Measurements from ENCODE around the gene TBXAS1. TPM values are rescaled to one million over a fixed set of nuclear protein-coding genes. Genes with fewer than 3 reads are reported as not detected.

Gene TBXAS1
- polyA plus RNA-seq (2013, experiment 1 of 2): 0.96 TPM
- polyA plus RNA-seq (2013, experiment 2 of 2): 2.7 TPM

DNA sequence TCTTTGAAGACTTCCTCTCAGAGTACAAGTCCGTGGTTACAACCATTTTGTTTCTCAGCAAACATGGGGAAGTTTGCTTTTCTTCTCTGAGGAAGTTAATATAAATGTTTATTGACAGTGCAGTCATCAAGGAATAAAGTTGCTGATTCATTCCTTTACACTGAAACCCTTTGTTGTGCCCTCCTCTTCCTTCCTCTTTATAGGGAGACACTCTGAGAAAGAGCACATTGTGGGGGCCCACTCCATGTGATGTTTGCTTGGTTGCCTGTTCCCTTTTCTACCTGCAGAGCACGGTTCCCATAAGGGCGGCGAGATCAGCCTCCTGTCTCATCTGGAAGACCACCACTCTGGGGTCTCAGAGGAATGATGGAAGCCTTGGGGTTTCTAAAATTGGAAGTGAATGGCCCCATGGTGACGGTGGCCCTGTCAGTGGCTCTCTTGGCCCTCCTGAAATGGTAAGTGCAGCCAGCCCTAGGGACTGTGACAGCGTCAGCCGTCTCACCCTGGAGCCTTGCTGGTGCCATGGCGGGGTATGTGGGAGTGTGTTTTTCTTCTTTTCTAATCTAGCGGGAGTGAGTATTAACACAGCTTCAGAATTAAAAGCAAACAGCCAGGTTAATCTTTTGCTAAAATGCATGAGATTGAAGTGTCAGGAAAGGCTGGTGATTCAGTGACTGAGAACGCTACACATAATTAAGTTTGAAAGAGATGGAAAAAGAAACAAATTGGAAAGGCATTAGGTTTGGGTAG lies at the start of gene TBXAS1:
Gene TBXAS1 (plus strand): TSS at position 240 of the 750 bp plus-strand sequence. CDS start 127 bp downstream, at position 367.
- no peak within 1 kb of the TSS for H3K4me3 ChIP-seq (ENCODE audit: extremely low read depth, insufficient read depth, low read length, poor library complexity, severe bottlenecking)
- H3K36me3 ChIP-seq (ENCODE audit: control insufficient read depth, insufficient read depth, low read length): no peaks in the 10 kb centered on the region
- peaks cover 2% of the 10 kb centered on the region for H3K4me1 ChIP-seq (ENCODE audit: control insufficient read depth, insufficient read depth, low read length, poor library complexity, severe bottlenecking)
- 87 to 96% methylated on average over 4 to 7 of the region's 10 CpGs for WGBS, 2 experiments (ENCODE audit: insufficient coverage in 2 of 2)
- H3K9me3 ChIP-seq (ENCODE audit: control insufficient read depth, low read length): peaks cover 8% of the 10 kb centered on the region
- no peak within 1 kb of the TSS for H3K27ac ChIP-seq (ENCODE audit: low read depth, low read length, severe bottlenecking)

DNA sequence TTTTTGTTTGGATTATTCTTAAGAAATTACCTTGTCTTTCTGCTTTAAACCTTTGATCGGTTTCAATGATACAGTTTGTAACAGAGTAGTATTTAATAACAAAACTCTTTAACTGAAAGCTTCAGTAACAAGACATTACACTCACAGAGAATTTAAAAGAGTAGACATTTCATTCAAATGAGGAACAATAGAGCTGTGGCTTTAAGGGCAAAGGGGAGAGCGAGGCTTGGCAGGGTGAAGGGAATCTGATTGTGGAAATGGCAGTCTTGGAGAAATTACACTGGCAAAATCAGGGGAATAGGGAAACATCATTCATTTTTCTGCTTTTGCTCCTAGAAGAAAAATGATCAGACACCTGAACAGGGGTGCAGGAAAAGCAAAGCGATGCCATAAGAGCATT lies 46.1 kb upstream of the TBXAS1 start:
- H3K9me3 ChIP-seq (ENCODE audit: control insufficient read depth, low read length): no peaks in the 10 kb centered on the region
- H3K36me3 ChIP-seq (ENCODE audit: control insufficient read depth, insufficient read depth, low read length): no peaks in the 10 kb centered on the region
- WGBS, 2 experiments (ENCODE audit: insufficient coverage in 2 of 2): 92 to 100% methylated on average over 2 of the region's 3 CpGs
- no peak overlapping the region for H3K4me3 ChIP-seq (ENCODE audit: extremely low read depth, insufficient read depth, low read length, poor library complexity, severe bottlenecking)
- no peak overlapping the region for H3K27ac ChIP-seq (ENCODE audit: low read depth, low read length, severe bottlenecking)
- no peaks in the 10 kb centered on the region for H3K4me1 ChIP-seq (ENCODE audit: control insufficient read depth, insufficient read depth, low read length, poor library complexity, severe bottlenecking)

DNA sequence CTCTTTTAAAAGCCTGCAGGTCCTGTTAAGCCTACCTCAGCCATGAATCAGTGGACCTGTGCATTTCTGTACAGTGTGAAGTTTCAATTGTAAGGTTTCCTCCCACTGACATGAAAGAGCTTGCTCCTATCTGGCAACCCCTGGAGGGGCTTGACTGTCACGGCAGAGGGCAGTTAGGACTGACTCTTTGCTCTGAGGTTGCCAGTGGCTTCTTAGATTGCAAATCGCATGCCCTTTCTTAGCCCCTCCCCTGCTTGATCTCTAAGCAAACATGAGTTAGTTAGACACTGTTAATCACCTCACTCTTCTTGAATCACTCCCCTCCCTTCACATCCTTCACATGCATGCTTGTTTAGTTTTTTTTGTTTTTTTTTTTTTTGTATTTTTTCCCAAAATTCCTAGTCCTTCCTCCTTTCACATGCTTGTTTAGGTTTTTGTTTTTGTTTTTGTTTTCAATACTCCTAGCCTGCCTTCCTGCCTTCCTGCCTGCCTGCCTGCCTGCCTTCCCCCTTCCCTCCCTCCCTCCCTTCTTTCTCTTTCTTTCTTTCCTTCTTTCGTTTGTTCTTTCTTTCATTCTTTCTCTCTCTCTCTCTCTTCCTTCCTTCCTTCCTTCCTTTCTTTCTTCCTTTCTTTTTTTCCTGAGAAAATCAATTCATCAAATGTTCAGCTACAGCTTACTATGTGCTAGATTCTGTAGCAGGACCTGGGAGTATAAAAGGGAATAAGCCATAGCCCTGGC lies 45.2 kb upstream of the TBXAS1 start:
- H3K27ac ChIP-seq (ENCODE audit: low read depth, low read length, severe bottlenecking): no peak overlapping the region
- H3K4me1 ChIP-seq (ENCODE audit: control insufficient read depth, insufficient read depth, low read length, poor library complexity, severe bottlenecking): no peaks in the 10 kb centered on the region
- H3K9me3 ChIP-seq (ENCODE audit: control insufficient read depth, low read length): no peaks in the 10 kb centered on the region
- no peak overlapping the region for H3K4me3 ChIP-seq (ENCODE audit: extremely low read depth, insufficient read depth, low read length, poor library complexity, severe bottlenecking)
- no peaks in the 10 kb centered on the region for H3K36me3 ChIP-seq (ENCODE audit: control insufficient read depth, insufficient read depth, low read length)
- 18 to 29% methylated on average over 3 of the region's 3 CpGs for WGBS, 2 experiments (ENCODE audit: insufficient coverage in 2 of 2)

DNA sequence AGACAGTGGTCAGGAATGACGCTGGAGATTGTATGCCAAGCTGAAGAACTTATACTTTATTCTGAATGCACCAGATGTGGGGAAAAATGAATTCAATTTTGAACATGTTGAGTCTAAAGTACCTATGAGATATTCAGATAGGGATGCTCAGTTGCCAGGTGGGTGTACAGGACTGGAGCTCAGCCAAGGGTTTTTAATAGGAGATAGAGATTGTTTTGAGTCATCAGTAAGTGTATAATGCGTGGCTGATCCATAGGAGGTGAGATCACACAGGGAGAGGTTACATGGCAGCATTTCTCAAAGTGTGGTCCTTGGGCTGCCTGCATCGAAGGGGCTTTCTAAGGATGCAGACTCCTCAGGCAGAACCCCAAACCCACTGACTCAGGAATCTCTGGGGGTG lies 44.4 kb upstream of the TBXAS1 start:
- Histone ChIP-seq H3K27ac (ENCODE audit: low read depth, low read length, severe bottlenecking) (no peak overlapping the region), H3K4me3 (ENCODE audit: extremely low read depth, insufficient read depth, low read length, poor library complexity, severe bottlenecking) (no peak overlapping the region), H3K4me1 (ENCODE audit: control insufficient read depth, insufficient read depth, low read length, poor library complexity, severe bottlenecking) (no peaks in the 10 kb centered on the region), H3K36me3 (ENCODE audit: control insufficient read depth, insufficient read depth, low read length) (no peaks in the 10 kb centered on the region), H3K9me3 (ENCODE audit: control insufficient read depth, low read length) (no peaks in the 10 kb centered on the region)
- 83 to 90% methylated on average over 3 of the region's 3 CpGs for WGBS, 2 experiments (ENCODE audit: insufficient coverage in 2 of 2)

DNA sequence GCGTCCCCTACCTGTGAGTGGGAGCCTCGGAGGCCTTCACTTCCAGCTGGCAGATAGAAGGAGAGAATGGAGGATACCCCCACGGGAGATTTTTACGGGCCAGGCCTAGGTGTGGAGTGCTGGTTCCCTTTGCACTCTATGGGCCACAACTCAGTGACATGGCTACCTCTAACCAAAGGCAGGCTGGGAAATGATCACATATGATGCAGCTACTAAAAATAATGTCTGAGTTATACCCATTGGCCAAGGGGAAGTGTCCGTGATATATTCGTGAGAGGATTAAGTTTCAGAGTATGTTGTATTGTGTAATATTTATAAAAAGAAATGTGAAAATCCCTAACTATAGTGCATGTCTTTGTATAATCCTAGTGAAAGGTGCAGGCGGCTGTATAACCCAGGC lies 37.7 kb upstream of the TBXAS1 start:
- H3K27ac ChIP-seq (ENCODE audit: low read depth, low read length, severe bottlenecking): no peak overlapping the region
- no peaks in the 10 kb centered on the region for H3K36me3 ChIP-seq (ENCODE audit: control insufficient read depth, insufficient read depth, low read length)
- no peaks in the 10 kb centered on the region for H3K9me3 ChIP-seq (ENCODE audit: control insufficient read depth, low read length)
- no peak overlapping the region for H3K4me3 ChIP-seq (ENCODE audit: extremely low read depth, insufficient read depth, low read length, poor library complexity, severe bottlenecking)
- H3K4me1 ChIP-seq (ENCODE audit: control insufficient read depth, insufficient read depth, low read length, poor library complexity, severe bottlenecking): no peaks in the 10 kb centered on the region
- WGBS, 2 experiments (ENCODE audit: insufficient coverage in 2 of 2): 89 to 91% methylated on average over 3 of the region's 7 CpGs

DNA sequence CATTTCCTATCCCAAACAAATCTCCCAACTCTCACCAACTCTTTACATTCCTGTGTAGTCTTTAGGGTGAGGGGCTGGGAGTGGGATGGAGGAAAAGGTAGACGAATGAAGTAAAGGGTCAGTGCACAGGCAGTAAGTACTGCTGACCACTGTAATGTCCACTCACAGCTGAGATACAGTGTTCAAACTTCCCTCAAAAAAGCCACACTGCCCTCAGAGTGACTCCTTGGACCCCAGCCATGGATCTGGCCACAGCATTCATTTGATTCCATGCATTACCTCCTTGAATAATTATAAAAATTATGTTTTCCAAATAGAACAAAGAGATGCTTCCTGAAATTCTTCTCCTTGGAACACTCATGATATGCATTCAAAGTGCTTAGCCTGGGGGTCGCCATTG lies 31.5 kb upstream of the TBXAS1 start:
- H3K4me3 ChIP-seq (ENCODE audit: extremely low read depth, insufficient read depth, low read length, poor library complexity, severe bottlenecking): no peak overlapping the region
- no CpG with 5 or more reads among the region's 2 CpGs for WGBS, 2 experiments (ENCODE audit: insufficient coverage in 2 of 2)
- no peak overlapping the region for H3K27ac ChIP-seq (ENCODE audit: low read depth, low read length, severe bottlenecking)

DNA sequence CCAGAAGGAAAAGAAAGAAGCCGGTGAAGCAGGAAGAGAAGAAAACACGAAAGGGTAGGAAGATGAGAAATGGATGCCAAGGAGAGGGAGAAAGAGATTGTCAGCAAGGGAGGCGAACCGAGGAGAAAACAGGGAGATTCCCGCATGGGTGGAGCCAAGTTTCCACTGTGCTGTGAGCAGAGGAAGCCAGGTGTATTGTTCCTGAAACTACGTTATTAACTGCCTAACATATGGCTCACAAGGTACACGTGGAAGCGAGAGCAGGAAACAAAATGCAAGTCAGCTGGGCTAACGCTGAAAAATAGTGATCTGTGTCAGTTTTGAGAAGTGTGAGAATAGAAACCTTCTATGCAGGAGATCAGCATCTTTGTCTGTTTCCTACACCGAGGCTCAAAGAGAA lies 30.8 kb upstream of the TBXAS1 start:
- no peak overlapping the region for H3K27ac ChIP-seq (ENCODE audit: low read depth, low read length, severe bottlenecking)
- no peaks in the 10 kb centered on the region for H3K36me3 ChIP-seq (ENCODE audit: control insufficient read depth, insufficient read depth, low read length)
- H3K4me3 ChIP-seq (ENCODE audit: extremely low read depth, insufficient read depth, low read length, poor library complexity, severe bottlenecking): no peak overlapping the region
- 77 to 82% methylated on average over 9 to 10 of the region's 10 CpGs for WGBS, 2 experiments (ENCODE audit: insufficient coverage in 2 of 2)
- H3K4me1 ChIP-seq (ENCODE audit: control insufficient read depth, insufficient read depth, low read length, poor library complexity, severe bottlenecking): no peaks in the 10 kb centered on the region
- H3K9me3 ChIP-seq (ENCODE audit: control insufficient read depth, low read length): peaks cover under 1% of the 10 kb centered on the region

More for the DNA sequence above, 31.5 kb upstream of the TBXAS1 start:
- Histone ChIP-seq H3K36me3 (ENCODE audit: control insufficient read depth, insufficient read depth, low read length) (no peaks in the 10 kb centered on the region), H3K9me3 (ENCODE audit: control insufficient read depth, low read length) (no peaks in the 10 kb centered on the region), H3K4me1 (ENCODE audit: control insufficient read depth, insufficient read depth, low read length, poor library complexity, severe bottlenecking) (no peaks in the 10 kb centered on the region)

DNA sequence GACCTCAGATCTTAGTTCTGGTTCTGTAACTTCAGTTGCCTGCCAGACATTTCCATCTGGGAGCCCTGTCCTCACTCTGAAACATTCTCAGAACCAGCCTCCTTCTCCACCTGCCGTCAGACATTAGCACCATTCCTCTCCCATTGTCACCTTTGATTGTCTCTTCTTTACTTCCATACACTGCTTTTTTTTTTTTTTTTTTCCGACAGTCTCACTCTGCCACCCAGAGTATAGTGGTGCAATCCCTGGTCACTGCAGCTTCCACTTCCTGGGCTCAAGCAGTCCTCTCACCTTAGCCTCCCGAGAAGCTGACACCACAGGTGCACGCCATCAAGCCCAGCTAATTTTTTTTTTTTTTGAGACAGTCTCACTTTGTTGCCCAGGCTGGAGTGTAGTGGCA lies 30.2 kb upstream of the TBXAS1 start:
- Histone ChIP-seq H3K4me3 (ENCODE audit: extremely low read depth, insufficient read depth, low read length, poor library complexity, severe bottlenecking) (no peak overlapping the region), H3K27ac (ENCODE audit: low read depth, low read length, severe bottlenecking) (no peak overlapping the region), H3K9me3 (ENCODE audit: control insufficient read depth, low read length) (peaks cover 7% of the 10 kb centered on the region), H3K4me1 (ENCODE audit: control insufficient read depth, insufficient read depth, low read length, poor library complexity, severe bottlenecking) (no peaks in the 10 kb centered on the region), H3K36me3 (ENCODE audit: control insufficient read depth, insufficient read depth, low read length) (no peaks in the 10 kb centered on the region)
- 83 to 94% methylated on average over 2 to 4 of the region's 4 CpGs for whole genome bisulfite sequencing, 2 experiments (ENCODE audit: insufficient coverage in 2 of 2)

DNA sequence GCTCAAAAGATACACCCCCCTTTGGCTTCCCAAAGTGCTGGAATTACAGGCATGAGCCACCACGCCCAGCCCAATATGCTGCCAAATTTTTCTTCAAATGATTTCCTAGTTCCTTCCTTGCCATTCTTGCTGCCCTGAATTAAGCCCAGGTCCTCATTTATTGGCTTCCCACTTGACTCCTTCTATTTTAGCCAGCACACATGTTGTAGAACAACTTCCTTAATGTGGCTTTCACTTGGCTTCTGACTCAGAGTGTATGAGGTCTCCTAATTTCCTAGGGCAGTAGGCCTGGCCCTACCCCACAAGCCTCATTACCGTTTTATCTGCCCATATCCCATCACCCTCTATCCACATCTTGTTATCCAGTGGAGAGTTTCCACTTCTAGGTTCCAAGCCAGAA lies 29.5 kb upstream of the TBXAS1 start:
- no peaks in the 10 kb centered on the region for H3K4me1 ChIP-seq (ENCODE audit: control insufficient read depth, insufficient read depth, low read length, poor library complexity, severe bottlenecking)
- H3K9me3 ChIP-seq (ENCODE audit: control insufficient read depth, low read length): peaks cover 8% of the 10 kb centered on the region
- 87 to 90% methylated on average over 2 of the region's 2 CpGs for WGBS, 2 experiments (ENCODE audit: insufficient coverage in 2 of 2)
- H3K36me3 ChIP-seq (ENCODE audit: control insufficient read depth, insufficient read depth, low read length): no peaks in the 10 kb centered on the region
- no peak overlapping the region for H3K27ac ChIP-seq (ENCODE audit: low read depth, low read length, severe bottlenecking)
- no peak overlapping the region for H3K4me3 ChIP-seq (ENCODE audit: extremely low read depth, insufficient read depth, low read length, poor library complexity, severe bottlenecking)

DNA sequence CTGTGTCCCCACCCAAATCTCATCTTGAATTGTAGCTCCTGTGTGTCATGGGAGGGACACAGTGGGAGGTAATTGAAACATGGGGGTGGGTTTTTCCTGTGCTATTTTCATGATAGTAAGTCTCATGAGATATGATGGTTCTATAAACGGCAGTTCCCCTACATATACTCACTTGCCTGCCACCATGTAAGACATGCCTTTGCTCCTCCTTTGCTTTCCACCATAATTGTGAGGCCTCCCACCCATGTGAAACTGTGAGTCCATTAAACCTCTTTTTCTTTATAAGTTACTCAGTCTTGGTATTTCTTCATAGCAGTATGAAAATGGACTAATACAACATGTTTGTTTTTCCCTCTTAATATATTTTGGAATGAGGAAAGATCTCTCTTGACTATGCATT lies 24.5 kb upstream of the TBXAS1 start:
- no peak overlapping the region for H3K27ac ChIP-seq (ENCODE audit: low read depth, low read length, severe bottlenecking)
- no peaks in the 10 kb centered on the region for H3K4me1 ChIP-seq (ENCODE audit: control insufficient read depth, insufficient read depth, low read length, poor library complexity, severe bottlenecking)
- peaks cover 8% of the 10 kb centered on the region for H3K9me3 ChIP-seq (ENCODE audit: control insufficient read depth, low read length)
- WGBS, 2 experiments (ENCODE audit: insufficient coverage in 2 of 2): no CpG with 5 or more reads among the region's 1 CpG
- no peaks in the 10 kb centered on the region for H3K36me3 ChIP-seq (ENCODE audit: control insufficient read depth, insufficient read depth, low read length)
- no peak overlapping the region for H3K4me3 ChIP-seq (ENCODE audit: extremely low read depth, insufficient read depth, low read length, poor library complexity, severe bottlenecking)

DNA sequence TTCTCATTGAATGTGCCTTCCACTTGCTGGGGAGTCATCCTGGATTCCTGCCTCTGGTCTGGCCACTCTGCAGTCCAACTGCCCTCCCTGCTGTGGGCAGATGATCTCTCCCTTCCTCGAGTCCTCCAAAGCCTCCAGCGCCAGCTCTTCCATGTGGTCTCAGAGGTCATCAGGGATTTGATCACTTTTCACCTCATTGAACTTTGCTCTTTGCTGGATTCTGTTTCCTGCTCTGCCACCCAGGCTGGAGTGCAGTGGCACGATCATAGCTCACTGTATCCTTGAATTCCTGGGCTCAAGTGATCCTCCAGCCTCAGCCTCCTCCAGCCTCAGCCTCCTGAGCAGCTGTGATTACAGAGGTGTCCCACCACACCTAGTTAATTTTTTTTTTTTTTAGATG lies 22.1 kb upstream of the TBXAS1 start:
- no peak overlapping the region for H3K27ac ChIP-seq (ENCODE audit: low read depth, low read length, severe bottlenecking)
- H3K36me3 ChIP-seq (ENCODE audit: control insufficient read depth, insufficient read depth, low read length): no peaks in the 10 kb centered on the region
- WGBS, 2 experiments (ENCODE audit: insufficient coverage in 2 of 2): 94 to 97% methylated on average over 3 of the region's 3 CpGs
- peaks cover 8% of the 10 kb centered on the region for H3K9me3 ChIP-seq (ENCODE audit: control insufficient read depth, low read length)
- no peak overlapping the region for H3K4me3 ChIP-seq (ENCODE audit: extremely low read depth, insufficient read depth, low read length, poor library complexity, severe bottlenecking)
- no peaks in the 10 kb centered on the region for H3K4me1 ChIP-seq (ENCODE audit: control insufficient read depth, insufficient read depth, low read length, poor library complexity, severe bottlenecking)
